Measurements from ENCODE around the gene ADAT3.
A peak's percentile ranks its signal among the peaks of the same experiment; 100 is the strongest.
"Not testable (repeated sequence)": the region's sequence is repeated elsewhere in the genome, so short reads cannot be mapped to it uniquely, and the experiment has no call there.

Gene ADAT3

DNA sequence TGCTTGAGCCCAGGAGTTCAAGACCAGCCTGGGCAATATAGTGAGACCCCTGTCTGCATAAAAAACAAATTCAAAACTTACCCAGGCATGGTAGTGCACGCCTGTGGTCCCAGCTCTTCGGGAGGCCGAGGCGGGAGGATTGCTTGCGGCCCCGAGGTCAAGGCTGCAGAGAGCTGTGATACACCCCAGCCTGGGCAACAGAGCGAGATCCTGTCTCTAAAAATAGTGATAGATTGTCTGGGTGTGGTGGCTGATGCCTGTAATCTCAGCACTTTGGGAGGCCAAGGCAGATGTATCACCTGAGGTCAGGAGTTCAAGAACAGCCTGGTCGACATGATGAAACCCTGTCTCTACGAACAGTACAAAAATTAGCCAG is 37.9 kb upstream of the ADAT3 start:
- DNase-seq, result no peak

DNA sequence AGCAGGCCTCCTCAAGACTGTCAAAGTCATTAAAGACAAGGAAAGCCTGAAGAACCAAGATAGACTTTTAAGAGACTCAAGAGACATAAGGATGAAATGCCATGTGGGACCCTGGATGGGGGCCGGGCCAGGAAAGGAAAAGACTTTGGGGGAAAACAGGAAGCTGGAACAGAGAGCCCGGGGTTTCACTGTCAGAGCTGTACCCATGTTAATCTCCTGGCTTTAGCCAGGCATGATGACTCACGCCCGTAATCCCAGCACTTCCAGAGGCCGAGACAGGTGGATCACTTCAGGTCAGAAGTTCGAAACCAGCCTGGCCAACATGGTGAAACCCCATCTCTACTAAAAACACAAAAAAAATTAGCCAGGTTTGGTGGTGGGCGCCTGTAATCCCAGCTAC is 36.2 kb upstream of the ADAT3 start:
- DNase-seq, result no peak

DNA sequence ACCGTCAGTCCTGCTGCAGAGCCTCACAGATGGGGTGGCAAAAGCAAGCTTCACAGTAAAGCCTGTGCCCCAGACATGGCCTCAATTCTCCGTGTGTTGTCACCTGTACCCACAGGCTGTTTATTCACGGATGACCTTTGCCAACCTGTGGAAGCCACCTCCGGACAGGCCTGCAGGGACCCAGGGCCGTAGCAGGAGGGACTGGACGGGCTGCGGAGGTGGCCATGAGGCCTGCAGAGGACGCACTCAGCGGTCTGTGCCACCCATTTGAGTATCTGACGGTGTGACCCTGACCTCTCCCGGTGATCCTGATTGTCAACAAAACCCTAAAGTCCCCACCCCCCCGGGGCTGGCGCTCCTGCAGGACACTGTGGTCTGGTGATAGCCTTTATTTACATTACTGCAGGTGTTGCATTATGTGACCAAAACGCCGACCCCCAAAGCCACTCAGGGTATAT is 34.0 kb upstream of the ADAT3 start:
- DNase-seq, result no peak

DNA sequence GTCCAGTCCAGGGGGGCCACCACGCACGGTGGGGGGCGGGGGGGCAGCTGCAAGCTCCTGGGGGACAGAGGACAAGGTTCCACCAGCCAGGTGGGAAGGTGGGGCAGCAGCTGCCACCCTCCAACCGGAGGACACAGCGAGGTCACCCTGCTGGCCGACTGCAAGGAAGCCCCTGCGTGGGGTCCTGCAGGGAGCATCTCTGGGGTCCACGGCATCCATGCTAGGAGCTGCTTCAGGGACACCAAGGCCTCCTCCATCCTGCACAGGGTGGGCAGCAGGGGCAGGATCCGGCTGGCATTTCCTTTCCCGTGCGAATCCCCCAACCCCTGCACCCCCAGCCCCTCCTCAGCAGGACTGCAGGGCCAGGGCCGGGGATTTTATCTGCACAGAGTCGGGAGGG is 33.6 kb upstream of the ADAT3 start:
- no peak for DNase-seq

DNA sequence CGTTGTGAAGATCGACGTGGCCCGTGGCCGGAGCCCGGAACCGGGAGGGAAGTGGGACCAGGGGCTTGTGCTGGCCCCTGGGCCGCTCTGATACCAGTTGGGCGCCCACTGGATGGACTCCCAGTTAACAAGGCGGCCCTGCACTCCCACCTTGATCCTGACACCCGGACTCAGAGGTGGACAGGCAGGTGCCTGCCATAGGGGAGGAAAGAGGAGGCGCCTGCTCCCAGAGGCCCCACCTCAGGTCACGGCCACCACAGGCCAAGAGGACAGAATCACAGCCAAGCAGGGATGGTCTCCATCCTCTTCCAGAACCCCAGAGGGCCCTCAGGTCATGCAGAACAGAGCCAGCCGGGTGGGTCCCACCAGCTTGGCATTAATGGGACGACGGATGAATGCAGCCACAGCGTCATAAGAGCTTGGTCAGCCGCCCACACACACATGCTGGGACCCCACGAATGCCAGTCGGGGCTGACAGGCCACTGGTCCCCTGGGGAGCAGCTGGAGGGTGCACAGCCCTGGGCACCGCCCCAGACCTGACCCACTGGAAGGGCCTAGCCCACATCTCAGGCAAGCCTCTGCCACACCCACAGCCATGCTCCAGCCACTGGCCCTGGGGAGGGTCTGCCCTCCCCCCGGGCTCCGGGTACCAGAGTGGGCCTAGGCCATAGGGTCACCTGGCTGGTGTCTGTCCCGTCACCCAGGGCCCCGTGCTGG is 32.2 kb upstream of the ADAT3 start:
- no peak for DNase-seq

DNA sequence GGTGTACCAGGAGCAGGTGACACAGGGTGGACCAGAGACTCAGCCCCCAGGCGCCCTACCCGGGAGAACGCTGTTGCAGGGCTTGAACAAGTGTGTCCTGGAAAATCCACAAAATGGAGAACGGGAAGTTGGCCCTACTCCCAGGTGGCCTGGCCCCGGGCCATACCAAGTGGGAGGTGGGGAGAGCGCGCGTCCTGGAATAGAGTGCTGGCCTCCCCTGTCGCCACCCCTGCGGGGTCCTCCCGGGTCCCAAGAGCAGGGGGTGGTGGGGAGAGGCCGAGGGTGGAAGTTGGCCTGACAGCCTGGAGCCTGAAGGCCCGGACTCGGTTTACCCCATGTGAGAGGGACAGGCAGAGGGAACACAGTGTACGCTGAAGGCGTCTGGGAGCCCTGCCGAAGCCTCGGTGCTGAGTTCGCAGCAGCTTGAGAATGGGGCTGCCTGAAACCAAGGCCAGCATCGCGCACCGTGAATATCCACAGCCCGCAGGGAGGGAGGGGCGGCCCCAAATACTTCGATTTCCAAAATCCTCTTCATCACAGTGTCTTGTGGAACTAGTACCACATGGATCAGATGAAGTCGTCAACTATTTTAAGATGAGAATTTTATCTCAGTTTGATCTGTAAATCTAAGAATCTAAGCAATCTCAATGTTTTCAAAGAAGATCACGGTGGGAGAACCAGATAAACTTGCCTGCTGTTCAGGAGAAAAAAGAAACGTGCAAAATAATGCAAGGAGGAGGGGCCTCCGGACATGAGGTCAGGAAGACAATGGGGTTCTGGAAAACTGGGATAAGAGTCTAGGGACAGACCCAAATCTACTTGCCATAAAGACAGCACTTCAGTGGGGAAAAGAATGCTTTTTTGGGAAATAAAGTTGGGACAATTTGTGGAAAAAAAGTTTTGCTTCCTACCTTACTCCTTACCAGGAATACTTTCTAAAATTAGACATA is 31.4 kb upstream of the ADAT3 start:
- DNase-seq, result peak; percentile 64

DNA sequence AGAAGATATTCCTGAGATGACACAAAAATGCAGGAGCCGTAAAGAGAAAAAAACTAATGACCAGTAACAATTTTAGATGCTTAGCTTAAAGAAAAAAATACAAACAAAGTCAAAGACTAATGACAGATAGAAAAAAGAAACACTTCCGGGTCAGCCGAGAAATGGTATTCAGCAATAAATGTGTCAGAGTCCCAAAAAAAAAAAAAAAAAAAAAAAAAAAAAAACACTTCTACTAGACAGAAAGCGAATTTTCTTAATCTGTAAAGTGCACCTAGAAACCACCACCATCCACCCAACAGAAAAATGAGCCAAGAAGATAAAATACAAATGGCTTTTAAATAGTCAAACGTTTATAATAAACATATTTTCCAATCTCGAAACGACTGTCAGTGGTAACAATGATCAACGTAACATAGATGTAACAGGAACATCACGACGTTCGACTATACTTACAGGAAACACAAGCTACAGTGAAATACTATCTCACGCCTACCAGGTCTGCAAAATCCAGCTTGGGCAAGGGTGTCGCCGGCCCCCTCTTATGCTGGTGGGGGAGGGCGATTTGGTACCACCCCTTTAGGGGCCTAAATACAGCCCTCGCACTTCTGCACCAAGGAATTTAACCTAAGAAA is 30.5 kb upstream of the ADAT3 start:
- DNase-seq, result no peak

DNA sequence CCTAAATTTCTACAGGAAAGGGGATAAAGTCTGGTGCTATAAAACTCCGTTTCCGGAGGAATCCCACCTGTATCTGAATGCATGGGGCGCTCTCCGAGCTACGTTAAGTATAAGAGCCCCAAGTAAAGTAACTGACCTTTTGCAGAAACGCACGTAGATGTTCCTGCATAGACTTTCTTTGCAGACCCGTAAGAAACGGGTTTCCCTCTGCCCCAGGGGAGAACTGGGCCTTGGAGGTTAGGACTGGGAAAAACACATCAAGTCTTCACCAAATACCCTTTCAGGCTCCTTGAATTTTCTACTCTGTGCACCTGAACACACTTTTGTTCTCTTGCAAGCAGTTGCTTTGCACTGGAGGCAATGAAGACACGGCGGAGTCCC is 29.9 kb upstream of the ADAT3 start:
- DNase-seq, result not testable (repeated sequence)

DNA sequence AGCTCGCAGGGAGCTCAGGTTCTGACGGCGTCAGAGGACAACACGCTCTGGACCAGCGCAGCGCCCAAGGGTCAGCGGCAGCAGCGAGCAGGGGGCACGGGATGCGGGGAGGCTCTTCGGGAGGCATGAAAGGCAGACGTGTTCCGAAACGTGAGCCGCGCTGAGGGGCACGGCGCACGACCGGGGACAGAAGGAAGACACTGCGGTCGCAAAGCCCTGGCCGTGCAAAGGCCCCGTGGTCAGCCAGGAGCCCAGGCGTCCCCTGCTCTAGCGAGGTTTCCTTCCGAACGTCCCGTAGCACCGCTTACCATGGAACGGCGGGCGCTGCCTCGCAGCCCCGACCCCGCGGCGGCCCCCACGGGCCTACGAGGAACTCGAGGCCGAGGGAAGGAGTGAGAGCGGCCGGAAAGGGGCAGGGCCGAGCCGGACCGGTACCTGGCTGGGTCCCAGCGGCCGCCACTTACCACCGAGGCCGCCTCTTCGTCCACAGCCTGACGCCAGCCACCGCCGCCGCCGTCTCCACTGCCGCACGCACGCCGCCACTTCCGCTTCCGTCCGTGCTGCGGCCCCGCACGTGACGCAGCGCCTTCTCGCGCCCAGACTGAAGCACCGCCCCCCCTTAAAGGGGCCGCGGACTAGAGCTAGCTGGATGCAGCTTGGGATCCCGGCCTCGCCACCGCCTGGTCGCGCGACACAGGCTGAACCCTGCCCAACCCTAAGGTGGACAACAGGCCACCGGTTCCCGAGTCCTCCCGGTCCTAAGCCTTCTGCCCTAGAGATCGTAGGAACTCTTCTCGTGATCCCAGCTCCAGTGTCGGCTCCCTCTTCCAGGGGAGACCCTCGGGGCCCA is 29.3 kb upstream of the ADAT3 start:
- peak; percentile 88 for DNase-seq

DNA sequence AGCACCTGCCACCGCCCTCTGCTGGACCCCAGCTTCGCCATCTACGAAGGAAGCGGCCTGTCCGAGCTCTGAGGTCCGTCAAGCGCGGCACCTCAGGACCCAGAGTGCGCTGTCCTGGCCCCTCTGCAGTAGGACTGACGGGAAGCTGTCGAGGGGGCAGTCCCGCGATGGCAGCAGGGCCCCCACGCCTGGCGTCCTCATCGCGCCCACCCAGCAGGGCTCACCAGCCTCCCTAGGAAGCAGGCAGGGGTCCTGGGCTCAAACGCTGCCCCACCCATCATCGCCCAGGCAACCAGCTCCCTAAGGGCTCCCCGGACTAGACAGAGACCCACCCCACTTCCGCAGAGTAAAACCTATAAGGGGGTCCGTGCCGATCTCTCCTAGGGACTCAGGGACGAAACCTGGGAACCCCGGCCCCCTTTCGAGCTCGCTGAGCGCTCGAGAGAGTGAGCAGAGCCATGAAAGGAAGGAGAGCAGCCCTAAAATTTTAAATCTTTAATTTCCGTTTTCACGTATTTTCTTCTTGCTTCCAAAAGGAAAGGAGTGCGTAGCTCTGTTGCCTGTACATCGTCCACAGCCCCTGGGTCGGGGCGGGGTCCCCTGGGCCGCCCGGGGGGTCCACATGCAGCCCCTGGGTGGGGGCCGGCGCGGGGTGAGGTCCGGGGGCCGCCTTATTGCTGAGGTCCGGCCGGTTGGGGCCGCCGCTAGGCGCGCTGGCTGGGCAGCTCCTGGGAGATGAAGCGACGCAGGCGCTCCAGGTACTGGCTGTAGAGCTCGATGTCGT is 28.5 kb upstream of the ADAT3 start:
- not testable (repeated sequence) for DNase-seq

DNA sequence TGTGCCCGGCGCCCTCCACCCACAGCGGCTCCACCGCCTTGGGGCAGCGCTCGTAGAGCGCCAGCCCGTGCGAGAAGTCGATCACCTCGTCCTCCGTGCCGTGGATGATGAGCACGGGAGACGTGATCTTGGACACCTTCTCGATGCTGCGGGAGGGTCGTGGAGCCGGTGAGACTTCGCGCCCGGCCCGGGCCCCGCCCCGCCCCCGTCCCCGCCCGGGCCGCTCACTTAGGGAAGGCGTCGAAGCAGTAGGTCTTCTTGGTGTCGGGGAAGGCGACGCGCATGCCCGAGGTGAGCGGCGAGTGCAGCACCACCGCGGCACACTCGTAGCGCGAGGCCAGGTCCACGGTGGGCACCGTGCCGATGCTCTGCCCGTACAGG is 27.9 kb upstream of the ADAT3 start:
- not testable (repeated sequence) for DNase-seq

DNA sequence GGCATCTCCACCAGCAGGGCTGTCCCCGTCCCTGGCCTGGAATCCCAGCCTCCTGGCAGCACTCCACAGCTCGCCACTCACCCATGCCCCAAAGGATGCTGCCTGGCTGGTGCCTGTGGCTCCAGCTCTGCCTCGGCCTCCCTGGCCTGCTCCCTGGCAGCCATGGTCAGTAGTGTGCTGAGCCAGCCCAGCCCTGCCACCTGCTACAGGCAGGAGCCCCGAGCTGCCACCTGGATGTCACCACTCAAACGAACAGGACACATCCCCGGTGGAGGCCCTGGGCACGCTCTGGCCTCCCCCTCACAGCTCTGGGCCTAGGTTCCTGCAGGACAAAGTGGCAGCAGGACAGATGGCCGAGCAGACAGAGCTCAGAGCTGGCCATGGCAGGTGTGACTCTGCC is 26.6 kb upstream of the ADAT3 start:
- not testable (repeated sequence) for DNase-seq

DNA sequence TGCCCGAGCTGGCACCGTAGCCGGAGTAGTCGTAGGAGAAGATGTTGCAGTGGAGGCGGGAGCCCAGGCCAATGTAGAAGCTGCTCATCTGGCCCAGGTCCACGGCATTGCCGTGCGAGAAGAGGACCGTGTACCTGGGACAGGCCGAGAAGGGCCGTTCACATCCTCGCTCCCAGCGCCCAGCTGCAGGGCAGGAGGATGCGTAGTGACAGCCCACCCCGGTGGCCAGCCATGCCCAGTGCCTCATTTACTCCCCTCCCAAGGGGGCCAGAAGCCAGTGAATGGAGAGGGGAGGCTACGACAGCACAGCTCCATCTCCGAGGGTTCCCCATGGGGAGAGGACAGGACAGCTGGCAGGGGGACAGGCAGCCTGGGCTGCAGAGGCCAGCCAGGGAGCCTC is 25.2 kb upstream of the ADAT3 start:
- not testable (repeated sequence) for DNase-seq

DNA sequence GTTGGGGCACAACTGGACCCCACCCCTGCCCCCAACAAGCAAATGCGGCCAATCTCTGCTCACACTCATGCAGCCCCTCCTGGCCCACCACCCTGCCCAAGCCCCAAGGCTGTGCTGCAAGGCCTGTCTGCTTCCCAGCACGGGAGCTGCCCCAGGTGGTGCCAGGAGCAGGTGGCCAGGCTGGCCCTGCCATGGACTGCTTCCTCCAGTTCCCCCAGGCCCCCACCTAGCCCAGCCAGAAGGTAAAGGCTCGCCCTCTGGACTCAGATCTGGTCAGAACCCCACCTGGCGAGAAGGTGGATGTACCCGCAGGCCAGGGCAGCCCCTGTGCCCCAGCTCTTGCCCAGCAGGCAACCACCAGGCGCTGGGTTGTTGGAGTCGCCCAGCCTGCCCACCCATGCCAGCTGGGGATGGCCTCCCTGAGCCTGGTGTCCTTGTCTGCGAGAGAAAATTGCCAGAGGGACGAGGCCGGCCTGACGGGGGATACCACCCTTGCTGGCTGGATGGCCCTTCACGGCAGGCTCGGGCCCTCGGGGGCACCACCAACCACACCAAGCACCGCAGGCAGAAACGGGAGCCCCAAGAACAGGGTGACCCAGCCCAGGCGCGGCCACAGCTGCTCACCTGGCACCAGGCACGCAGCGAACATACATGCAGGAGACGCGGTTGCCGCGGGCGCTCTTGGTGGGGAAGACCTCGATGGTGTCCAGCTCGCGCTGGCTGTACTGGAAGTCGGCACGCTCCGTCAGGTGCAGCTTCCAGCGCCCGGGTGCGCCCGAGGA is 24.4 kb upstream of the ADAT3 start:
- no peak for DNase-seq

DNA sequence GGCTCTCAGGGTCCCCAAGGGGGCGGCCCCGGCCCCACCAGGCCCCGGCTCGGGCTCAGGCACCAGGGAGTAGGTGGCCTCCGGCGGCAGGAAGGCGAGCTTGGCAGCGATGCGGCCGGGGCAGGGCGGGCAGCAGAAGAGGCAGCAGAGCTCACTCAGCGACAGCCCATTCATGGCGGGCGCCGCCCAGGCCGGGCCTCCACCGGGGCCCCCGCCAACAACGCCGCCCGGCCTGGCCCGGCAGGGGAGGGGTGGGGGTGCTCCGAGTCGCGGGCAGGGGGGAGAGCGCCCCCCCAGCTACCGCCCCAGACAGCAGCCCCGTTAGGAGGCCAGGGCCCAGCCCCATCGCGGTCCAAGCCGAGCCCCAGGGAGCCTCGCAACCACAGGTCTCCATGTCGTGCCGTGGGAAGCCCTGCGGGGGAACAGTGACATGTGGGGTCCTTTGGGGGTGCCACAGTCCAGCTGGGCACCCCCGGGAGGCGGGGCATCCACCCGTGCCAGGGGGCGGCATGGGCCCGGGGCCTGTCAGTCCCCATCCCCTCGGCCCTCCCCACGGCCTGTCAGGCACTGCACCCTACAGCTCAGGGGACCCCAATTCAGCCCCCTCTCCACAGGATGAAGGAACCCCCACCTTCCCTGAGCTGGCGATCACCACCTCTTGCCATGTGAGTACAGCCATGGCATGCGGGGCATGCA is 23.7 kb upstream of the ADAT3 start:
- DNase-seq, result not testable (repeated sequence)

DNA sequence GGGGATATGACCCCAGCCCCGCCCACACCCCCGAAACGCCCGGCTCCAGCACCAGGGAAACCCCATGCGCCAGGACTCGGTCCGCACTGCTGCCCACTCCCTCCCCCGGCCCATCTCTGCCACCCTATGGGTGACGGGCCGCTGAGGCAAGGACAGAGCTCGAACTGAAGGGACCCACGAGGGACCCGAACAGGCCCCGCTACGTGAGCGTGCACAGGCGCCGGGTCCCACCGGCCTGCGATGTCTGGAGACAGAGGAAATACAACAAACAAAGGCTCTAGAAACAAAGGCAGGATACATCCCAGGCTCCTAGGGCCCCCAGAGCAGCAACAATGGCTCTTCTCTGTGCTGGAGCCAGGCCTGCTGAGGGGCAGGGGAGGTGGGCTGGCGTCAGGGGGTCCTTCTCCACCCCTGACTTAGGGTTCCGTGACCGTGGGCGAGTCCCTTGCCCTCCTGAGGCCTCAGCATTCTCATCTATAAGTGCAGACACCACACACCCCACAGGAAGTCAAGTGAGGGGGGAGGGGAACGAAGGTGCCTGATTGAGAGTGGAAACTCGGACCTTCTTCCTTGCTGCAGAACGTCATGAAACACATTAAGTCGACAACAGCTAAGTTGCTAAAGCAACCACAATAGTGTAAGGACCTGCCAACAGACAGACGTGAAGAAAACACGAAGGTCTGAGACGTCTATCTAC is 23.0 kb upstream of the ADAT3 start:
- no peak for DNase-seq

DNA sequence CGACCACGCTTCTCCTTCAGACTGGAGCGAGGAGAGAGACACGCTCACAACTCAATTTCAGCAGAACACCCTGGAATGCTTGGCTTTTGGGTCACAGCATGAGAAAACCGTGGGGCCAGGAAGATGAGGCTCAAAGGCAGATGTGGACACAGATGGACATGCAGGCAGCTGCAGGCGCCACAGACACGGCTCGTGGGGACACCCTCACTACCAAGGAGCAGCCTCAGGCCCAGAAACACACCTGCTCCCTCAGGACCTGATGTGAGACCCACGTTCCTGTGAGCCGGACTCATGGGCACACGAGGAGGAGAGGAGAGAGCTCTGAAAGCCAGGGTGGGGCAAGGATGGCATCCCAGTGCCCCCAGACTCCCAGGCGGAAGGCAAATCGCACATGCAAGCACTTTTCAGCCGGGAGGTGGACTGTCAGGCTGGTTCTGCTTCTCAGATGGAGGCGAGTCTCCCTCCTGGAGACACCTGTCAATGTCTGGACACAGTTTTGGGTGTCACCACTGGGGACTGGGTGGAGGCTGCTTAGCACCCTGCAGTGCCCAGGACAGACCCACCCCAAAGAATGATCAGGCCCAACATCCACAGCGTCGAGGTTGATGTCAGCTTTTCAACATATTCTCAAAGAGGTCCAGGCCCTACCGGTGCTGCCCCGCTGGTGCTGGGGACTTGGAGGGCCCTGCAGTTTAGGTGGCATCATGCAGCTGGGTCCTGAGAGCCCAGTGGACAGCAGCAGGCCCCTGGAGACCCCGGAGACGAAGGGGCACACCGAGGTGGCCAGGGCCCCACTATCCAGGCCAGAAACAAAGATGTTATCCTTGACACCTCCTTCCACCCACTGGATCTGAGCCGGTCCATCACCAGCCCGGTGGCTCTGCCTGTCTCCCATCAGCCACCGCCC is 22.2 kb upstream of the ADAT3 start:
- DNase-seq, result no peak

DNA sequence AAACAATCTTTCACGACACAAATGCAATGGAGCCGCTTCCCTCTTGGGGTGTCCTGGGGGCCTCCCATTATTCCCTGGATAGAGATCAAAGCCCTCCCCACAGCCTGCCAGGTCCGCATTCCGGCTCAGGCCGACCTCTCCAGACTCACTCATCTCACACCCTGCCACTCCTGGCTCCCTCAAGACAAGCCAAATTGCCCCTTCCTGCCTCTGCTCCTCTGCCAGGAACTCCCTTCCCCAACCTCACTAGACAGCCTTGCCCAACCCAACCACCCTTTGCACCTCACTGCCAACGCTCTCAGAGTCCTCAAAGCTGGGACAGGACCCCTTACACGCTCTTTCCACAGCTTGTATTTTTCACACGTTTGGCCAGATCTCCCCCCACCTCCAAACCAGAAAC is 21.4 kb upstream of the ADAT3 start:
- DNase-seq, result no peak

DNA sequence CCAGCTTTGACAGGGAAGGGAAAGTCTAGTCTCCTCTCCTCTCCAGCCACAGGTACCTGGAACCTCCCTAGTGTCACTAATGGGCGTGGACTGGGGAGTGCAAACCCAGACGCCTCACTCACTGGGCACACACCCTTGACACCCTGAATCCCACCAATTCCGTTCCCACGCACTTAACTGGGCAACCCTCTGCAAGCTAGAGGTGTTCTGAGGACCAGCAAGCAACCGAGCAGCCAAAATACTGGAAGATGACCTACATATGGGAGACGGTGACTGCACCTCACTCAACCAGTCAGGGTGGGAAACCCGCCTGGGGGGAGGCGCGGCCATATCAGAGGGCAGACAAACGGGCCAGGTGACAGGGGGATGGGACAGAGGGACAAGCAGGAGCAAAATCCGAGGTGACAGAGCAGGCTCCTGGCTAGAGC is 20.9 kb upstream of the ADAT3 start:
- DNase-seq, result no peak
